NCI-H1048 (cell line): Measurements from ENCODE around the gene PLEKHG4B.
"Not testable (repeated sequence)": the region's sequence is repeated elsewhere in the genome, so short reads cannot be mapped to it uniquely, and the experiment has no call there.

Source experiments
- DNase-seq: peaks from one replicate; lab custom pipeline; 2025; lab: John Stamatoyannopoulos, UW

PLEKHG4B gene

GRCh38 chr5:222951-223715 is 131.2 kb downstream of the PLEKHG4B start:
- DNase-seq: not testable (repeated sequence)

GRCh38 chr5:223791-224190 is 131.8 kb downstream of the PLEKHG4B start:
- DNase-seq: no peak

GRCh38 chr5:225334-225733 is 133.4 kb downstream of the PLEKHG4B start:
- DNase-seq: no peak

- not testable (repeated sequence) for DNase-seq
These were observed 135.4 kb downstream of the PLEKHG4B start for GRCh38 chr5:227375-227774.

- no peak for DNase-seq
These were observed 136.9 kb downstream of the PLEKHG4B start for GRCh38 chr5:228886-229285.

- DNase-seq: no peak
These were observed 138.7 kb downstream of the PLEKHG4B start for GRCh38 chr5:230711-231110.

- DNase-seq: no peak
These were observed 139.7 kb downstream of the PLEKHG4B start for GRCh38 chr5:231661-232060.

GRCh38 chr5:233426-233825 is 141.5 kb downstream of the PLEKHG4B start:
- DNase-seq: not testable (repeated sequence)

- no peak for DNase-seq
These were observed 142.5 kb downstream of the PLEKHG4B start for GRCh38 chr5:234450-234849.

GRCh38 chr5:235527-235926 is 143.6 kb downstream of the PLEKHG4B start:
- not testable (repeated sequence) for DNase-seq

- DNase-seq: not testable (repeated sequence)
These were observed 146.0 kb downstream of the PLEKHG4B start for GRCh38 chr5:237931-238330.
